SIG-M5 treated with dmso at 0.1 percent for 504 hours (cell line): Measurements from ENCODE around the gene KCNT1.

Source experiments
- DNase-seq: peaks from one replicate; lab custom pipeline; 2025; ENCODE audit not compliant: unreplicated experiment; lab: John Stamatoyannopoulos, UW

KCNT1 gene

DNA sequence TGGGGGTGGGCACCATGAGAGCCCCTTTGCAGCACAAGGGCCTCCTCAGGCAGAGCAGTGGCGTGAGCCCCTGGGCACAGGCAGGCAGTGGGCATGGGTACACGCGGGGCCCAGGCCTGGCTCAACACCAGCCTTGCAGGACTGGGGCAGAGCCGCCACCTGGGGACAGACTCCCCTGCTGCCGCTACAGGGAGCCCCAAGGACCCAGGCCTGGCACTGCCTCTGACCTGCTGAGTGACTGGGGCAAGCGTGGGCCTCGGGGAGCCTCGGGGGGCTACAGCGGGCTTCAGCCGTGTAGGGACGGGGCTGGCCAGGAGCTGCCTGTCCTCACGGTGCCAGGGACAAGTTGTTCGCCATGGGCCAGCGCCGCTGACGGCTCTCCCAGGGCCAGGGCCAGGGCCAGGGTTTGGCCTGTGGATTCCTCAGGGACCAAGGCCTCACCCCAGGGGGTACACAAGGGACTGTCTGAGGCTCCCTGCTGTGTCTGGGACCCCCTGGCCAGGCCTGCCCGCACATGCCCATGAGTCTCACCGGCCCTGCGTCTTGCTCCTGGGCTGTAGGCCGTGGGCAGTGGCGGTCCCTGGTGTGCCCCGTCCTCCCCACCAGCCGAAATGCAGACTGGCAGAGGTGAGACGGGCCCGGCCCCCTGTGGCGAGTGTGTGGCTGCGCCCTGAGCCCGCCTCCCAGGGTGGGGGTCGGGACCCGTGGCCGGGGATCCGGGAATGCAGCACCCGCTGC is 42.5 kb downstream of the KCNT1 start:
- DNase-seq: no peak

DNA sequence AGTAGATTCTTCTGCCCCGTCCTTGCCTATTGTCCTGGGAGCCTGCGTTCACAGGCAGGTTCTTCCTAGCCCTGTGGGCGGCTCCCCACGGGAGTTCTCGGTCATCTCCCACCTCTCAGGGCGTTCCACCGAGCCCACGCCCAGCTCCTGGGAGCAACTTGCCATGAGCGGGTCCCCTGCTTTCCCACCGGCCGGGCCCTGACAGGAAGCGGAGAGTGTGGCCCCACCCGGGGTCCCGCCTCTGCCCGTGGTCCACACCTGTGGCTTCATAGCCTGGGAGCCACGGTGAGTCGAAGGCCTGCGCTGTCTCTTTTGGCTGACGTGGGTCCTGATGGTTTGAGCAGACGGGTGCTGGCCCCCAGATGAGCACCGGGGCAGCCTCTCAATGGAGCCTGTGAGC is 43.2 kb downstream of the KCNT1 start:
- DNase-seq: no peak

DNA sequence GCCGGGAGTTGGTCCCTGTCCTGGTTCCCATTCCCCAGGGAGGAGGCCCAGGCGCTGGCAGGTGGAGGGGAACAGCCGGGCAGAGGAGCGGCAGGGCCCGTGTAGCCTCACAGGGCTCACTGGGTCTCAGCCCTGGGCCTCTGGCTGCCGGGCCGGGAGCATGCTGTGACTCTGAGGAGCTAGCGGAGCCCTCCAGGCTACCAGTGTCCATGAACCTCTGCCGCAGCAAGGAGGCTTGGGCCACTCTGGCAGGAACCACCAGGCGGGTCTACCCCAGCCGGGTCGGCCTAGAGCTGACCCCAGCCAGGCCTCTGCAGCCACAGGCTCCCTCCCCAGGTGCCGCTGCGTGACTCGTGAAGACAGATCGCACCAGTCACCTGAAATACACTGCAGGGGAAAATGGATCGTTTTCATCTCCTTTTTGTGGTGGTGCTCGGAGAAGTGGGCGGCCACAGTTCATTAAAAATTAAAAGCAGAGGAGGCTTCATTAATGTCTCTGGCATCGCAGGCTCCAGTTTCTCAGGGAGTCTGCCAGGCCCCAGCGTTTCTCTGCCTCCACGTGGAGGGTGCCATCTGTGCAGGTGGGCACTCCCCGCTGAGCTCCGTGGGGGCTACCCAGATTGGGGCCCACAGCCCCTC is 43.8 kb downstream of the KCNT1 start:
- no peak for DNase-seq

DNA sequence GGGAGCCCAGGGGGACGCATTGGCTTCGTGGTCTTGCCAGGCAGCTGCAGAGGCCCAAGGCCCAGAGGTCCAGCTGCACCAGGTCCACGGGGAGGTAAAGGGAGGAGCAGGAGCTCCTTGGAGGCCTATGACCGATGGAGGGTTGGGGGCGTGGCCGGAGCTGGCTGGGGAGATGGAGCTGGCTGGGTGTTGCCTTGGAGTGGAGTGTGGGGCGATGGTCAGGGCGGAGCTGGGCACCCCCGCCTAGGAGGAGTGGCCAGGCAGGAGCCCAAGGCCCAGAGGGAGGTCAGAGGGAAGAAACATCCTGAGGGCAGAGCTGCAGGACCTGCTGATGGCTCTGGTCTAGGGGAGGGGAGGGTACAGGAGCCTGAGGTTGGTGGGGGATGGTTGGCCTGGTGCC is 44.6 kb downstream of the KCNT1 start:
- no peak for DNase-seq

- DNase-seq: no peak
Measured at GRCh38 chr9:135747311-135747710, 45.3 kb downstream of the KCNT1 start.

DNA sequence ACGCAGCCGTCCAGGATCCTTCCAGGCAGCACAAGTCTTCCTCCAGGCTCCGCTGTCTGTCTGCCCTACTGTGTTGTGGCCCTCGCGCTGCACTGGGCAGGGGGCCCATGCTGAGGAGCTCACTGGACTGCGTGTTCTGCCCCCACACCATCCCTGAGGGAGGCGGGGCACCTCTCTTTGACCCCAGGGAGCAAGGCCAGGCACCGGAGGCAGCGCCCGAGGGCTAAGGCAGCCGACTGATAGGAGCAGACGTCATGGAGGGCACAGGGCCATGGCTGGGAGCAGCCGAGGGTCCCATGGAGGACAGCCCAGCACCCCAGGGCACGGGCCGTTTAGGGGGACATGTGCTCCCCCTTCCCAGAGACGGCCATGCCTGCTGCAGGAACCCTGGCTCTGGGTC is 46.7 kb downstream of the KCNT1 start:
- DNase-seq: no peak

- DNase-seq: no peak
Measured at GRCh38 chr9:135749171-135750045, 47.4 kb downstream of the KCNT1 start.

- no peak for DNase-seq
Measured at GRCh38 chr9:135750786-135751185, 48.8 kb downstream of the KCNT1 start.

DNA sequence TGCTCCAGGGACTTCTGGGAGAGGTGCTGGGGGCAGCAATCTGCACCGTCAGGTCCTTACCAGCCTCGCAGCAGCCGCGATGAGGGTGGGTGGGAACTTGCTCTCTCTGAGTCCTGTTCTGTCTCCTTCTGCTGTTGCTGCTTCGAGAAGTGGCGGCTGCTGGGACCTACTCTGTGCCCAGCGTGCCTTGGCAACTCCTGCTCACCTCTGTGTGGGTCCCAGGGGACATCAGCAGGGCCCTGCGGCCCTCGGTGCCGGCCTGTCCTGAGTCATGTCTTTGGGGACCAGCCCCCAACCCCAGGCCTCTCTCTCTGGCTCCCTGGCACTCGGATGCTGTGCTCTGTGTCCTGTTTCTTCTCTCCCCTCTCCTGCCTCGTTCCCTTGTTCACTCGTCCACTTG is 49.5 kb downstream of the KCNT1 start:
- no peak for DNase-seq

GRCh38 chr9:135752281-135753204 is 50.6 kb downstream of the KCNT1 start:
- no peak for DNase-seq

GRCh38 chr9:135753391-135754105 is 51.6 kb downstream of the KCNT1 start:
- DNase-seq: no peak

- DNase-seq: no peak
Measured at GRCh38 chr9:135756576-135756975, 54.6 kb downstream of the KCNT1 start.

- DNase-seq: no peak
Measured at GRCh38 chr9:135757356-135757755, 55.4 kb downstream of the KCNT1 start.

- DNase-seq: no peak
Measured at GRCh38 chr9:135758056-135758455, 56.1 kb downstream of the KCNT1 start.

DNA sequence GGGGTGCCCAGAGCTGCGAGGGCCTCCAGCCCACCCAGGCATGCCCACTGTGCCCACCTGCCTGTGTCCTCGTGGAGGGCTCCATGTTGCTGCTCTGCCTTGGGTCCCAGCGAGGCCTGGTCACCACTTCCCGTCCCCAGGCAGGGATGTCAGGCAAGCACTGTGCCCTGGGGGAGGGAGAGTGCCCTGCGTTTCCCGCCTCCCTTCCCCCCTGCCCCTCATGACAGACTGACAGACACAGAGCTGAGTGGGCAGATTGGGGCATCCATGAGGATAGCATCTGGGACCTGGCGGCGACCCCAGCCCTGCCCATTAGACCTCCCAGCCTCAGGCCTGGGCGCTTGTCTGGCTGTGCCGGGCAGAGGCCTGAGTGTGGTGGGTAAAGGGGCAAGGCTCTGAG is 56.9 kb downstream of the KCNT1 start:
- no peak for DNase-seq

- no peak for DNase-seq
Measured at GRCh38 chr9:135759676-135760300, 57.8 kb downstream of the KCNT1 start.

DNA sequence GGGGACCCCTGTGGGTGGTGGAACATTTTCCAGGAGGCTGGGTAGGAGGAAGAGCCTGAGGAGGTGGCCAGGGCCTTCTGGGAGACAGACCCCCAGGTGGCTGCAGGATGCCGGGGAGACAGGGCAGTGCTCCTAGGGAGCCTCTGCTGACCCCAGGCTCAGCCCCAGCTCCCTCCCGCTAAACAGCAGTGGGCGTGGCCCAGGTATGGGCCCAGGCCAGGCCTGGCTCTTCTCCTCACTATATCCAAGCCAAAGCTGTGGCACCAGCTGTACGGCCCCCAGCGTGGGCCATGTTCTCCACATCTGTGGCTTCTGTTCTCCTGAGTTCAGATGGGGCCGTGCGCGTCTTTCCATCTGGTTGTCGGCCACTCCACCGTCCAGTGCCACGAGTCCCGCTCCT is 58.5 kb downstream of the KCNT1 start:
- DNase-seq: no peak

- no peak for DNase-seq
Measured at GRCh38 chr9:135761150-135761844, 59.3 kb downstream of the KCNT1 start.

GRCh38 chr9:135761845-135762168 is 59.8 kb downstream of the KCNT1 start:
- no peak for DNase-seq
